ENCODE data around the gene RCSD1. TPM values are rescaled to one million over a fixed set of nuclear protein-coding genes. Genes with fewer than 3 reads are reported as not detected.

RCSD1 gene
- total RNA-seq, 1 experiment from 2014 or later = 0.16 TPM

DNA sequence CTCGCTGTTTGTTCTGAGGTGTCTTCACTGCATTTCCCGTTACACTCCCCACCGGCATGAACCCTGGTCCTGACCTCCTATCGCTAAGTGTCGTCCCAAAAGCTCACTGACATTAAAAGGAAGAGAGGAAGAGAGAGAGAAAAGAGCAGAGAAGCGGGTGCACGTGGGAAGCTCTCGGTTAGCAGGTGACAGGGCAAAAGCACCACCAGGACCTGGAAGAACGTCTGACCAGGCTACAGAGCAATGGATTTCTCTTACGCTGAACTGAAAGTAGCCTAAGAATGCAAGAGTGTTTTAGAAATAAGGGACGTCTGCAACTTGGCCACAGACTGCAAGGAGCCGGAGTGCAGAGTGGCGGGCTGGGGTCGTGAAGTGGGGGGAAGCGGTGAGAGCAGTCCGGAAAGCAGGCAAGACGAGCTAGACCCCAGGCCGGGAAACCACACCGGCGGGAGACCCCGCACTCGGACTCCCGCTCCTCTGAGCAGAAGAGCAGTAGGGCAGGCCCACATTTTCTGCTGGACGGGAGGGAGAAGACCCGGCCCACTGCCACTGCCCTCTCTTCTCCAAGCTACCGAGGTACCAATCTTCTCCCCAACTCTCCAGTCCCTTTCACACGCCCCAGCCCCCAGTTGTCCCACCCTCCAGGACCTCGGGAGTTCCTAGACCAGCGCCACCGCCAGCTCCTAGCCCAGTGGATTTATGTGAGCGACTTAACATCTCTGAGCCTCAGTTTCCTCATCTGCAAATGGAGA is 83.5 kb downstream of the RCSD1 start:
- no peak for DNase-seq (ENCODE audit: unreplicated experiment)
- Mint-ChIP-seq H3K9me3 (ENCODE audit: unreplicated experiment) (no peaks in the 10 kb centered on the region), H3K27ac (ENCODE audit: low read depth, unreplicated experiment) (peak overlapping the region; percentile 91), H3K27me3 (ENCODE audit: insufficient read depth, unreplicated experiment) (no peaks in the 10 kb centered on the region), H3K4me3 (ENCODE audit: unreplicated experiment) (peak overlapping the region; percentile 88), H3K36me3 (ENCODE audit: insufficient read depth, unreplicated experiment) (peaks cover 25% of the 10 kb centered on the region), H3K4me1 (ENCODE audit: insufficient read depth, unreplicated experiment) (peaks cover 10% of the 10 kb centered on the region)
- intact Hi-C loops (cut with micrococcal nuclease) = no loop called here
- BruUV-seq (replicated peaks) = no TSS peak
- ChIA-PET POLR2A (interaction anchor here (0.9 to 5.8 kb wide), 16 partner anchors 9 to 513 kb away, joined by 3 to 154 read pairs (median 14); partner anchors contain the start of genes CREG1, DCAF6, MPC2 and SFT2D2), CTCF (interaction anchor here (1.3 to 5.5 kb wide), 9 partner anchors 9 to 369 kb away, joined by 4 to 46 read pairs (median 18); no protein-coding TSS in a partner anchor)
- TF ChIP-seq, protein P1, sequence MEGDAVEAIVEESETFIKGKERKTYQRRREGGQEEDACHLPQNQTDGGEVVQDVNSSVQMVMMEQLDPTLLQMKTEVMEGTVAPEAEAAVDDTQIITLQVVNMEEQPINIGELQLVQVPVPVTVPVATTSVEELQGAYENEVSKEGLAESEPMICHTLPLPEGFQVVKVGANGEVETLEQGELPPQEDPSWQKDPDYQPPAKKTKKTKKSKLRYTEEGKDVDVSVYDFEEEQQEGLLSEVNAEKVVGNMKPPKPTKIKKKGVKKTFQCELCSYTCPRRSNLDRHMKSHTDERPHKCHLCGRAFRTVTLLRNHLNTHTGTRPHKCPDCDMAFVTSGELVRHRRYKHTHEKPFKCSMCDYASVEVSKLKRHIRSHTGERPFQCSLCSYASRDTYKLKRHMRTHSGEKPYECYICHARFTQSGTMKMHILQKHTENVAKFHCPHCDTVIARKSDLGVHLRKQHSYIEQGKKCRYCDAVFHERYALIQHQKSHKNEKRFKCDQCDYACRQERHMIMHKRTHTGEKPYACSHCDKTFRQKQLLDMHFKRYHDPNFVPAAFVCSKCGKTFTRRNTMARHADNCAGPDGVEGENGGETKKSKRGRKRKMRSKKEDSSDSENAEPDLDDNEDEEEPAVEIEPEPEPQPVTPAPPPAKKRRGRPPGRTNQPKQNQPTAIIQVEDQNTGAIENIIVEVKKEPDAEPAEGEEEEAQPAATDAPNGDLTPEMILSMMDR (IDR thresholded peaks at IDR 0.05; ENCODE audit: unreplicated experiment) = no peak

GRCh38 chr1:167714098-167714438 is 84.0 kb downstream of the RCSD1 start:
- Mint-ChIP-seq H3K4me3 (ENCODE audit: unreplicated experiment) (peak overlapping the region; percentile 88), H3K36me3 (ENCODE audit: insufficient read depth, unreplicated experiment) (peaks cover 25% of the 10 kb centered on the region), H3K27ac (ENCODE audit: low read depth, unreplicated experiment) (peak overlapping the region; percentile 91), H3K27me3 (ENCODE audit: insufficient read depth, unreplicated experiment) (no peaks in the 10 kb centered on the region), H3K4me1 (ENCODE audit: insufficient read depth, unreplicated experiment) (peaks cover 12% of the 10 kb centered on the region), H3K9me3 (ENCODE audit: unreplicated experiment) (no peaks in the 10 kb centered on the region)
- no peak for DNase-seq (ENCODE audit: unreplicated experiment)
- ChIA-PET POLR2A (interaction anchor here (0.9 to 5.8 kb wide), 19 partner anchors 10 to 512 kb away, joined by 3 to 154 read pairs (median 12); partner anchors contain the start of genes CREG1, DCAF6, MPC2 and SFT2D2), CTCF (interaction anchor here (0.6 to 5.5 kb wide), 17 partner anchors 10 to 368 kb away, joined by 3 to 46 read pairs (median 8); no protein-coding TSS in a partner anchor)
- intact Hi-C loops (cut with micrococcal nuclease) = no loop called here
- no TSS peak for BruUV-seq (replicated peaks)
- TF ChIP-seq, protein P1 (IDR thresholded peaks at IDR 0.05; ENCODE audit: unreplicated experiment) = no peak

DNA sequence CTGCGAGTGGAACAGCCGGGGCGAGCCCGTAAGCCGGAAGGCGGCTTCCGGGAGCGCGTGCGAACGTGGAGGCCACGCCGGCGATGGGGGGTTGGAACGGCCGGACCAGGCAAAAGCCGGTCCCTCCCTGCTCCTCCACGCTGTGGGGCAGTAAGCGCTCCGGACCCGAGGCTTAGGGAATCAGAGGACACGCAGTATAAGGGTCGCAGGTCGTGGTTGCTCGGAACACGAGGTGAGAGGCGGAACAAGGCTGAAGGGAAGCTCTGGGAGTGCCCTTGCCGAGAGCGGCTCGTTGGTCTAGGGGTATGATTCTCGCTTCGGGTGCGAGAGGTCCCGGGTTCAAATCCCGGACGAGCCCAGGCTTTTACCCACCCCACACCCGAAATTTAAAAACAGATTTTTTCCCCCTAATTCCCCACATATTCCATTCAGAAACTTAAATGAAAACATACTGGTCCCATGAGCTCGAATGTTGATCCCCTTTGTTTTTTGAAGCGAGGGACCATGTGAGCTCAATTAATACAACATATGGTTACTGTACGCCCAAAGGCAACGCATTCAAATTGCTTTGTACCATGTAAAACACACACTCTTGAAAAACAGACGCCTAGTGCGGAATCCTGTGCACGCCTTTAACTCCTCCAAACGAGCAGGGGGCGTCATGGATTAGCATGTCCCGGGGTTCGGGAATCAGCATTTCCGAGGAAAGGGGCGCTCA is 84.6 kb downstream of the RCSD1 start:
- no peaks in the 10 kb centered on the region for H3K27me3 Mint-ChIP-seq (ENCODE audit: insufficient read depth, unreplicated experiment)
- TF ChIP-seq, protein P1 (IDR thresholded peaks at IDR 0.05; ENCODE audit: unreplicated experiment) = no peak
- peak; percentile 92 for DNase-seq (ENCODE audit: unreplicated experiment)
- CTCF ChIA-PET = interaction anchor here (0.6 to 5.5 kb wide), 48 partner anchors 8 to 375 kb away, joined by 3 to 46 read pairs (median 4); partner anchors contain the start of genes ADCY10 and DCAF6
- intact Hi-C loops (cut with micrococcal nuclease) = loop anchor here (1.0 kb wide), 3 partner anchors 83 to 222 kb away; partner anchors contain the start of gene DCAF6
- POLR2A ChIA-PET = interaction anchor here (0.6 to 5.8 kb wide), 37 partner anchors 9 to 745 kb away, joined by 3 to 154 read pairs (median 4); partner anchors contain the start of genes CREG1, DCAF6, MPC2 and SFT2D2
- TSS peak; percentile 52 for BruUV-seq (replicated peaks)
- peaks cover 25% of the 10 kb centered on the region for H3K36me3 Mint-ChIP-seq (ENCODE audit: insufficient read depth, unreplicated experiment)
- H3K27ac Mint-ChIP-seq (ENCODE audit: low read depth, unreplicated experiment) = peak overlapping the region; percentile 91
- peaks cover 16% of the 10 kb centered on the region for H3K4me1 Mint-ChIP-seq (ENCODE audit: insufficient read depth, unreplicated experiment)
- no peaks in the 10 kb centered on the region for H3K9me3 Mint-ChIP-seq (ENCODE audit: unreplicated experiment)
- H3K4me3 Mint-ChIP-seq (ENCODE audit: unreplicated experiment) = peak overlapping the region; percentile 88

All from MCF 10A (cell line).